AG04449 (cell line): Measurements from ENCODE around the gene ESF1.
A peak's percentile ranks its signal among the peaks of the same experiment; 100 is the strongest.
"Not testable (repeated sequence)": the region's sequence is repeated elsewhere in the genome, so short reads cannot be mapped to it uniquely, and the experiment has no call there.

Experiments used
- CTCF ChIA-PET: fragments of 350-600 bp; formaldehyde crosslinking; extraction: SDS; loops from one replicate; lab custom pipeline; 2021; ENCODE audit warnings: antibody characterized with exemption; lab: Yijun Ruan, JAX
- POLR2A ChIA-PET: fragments of 400-600, 350-600 bp; formaldehyde crosslinking; extraction: SDS; loops from one replicate; lab custom pipeline; 2020; ENCODE audit warnings: antibody characterized with exemption, inconsistent platforms; lab: Yijun Ruan, JAX
- DNase-seq: peaks from one replicate; pipeline ENCODE4 v3.0.0-alpha.2; 2010; ENCODE audit warnings: low read depth, low spot score
- H3K4me3 ChIP-seq: 2 replicates; pipeline ENCODE4 v1.5.1; 2011; ENCODE audit warnings: low read depth, mild to moderate bottlenecking, control low read depth, low read length
- TF ChIP-seq, protein P1 (sequence below): IDR thresholded peaks from one replicate; pipeline ENCODE4 v1.5.1; 2011; ENCODE audit warnings: mild to moderate bottlenecking, moderate library complexity, low read length, control low read depth, inconsistent platforms; ENCODE audit not compliant: insufficient read depth; ENCODE audit errors: missing control alignments

Gene ESF1

GRCh38 chr20:13772529-13772928 lies 12.2 kb downstream of the ESF1 start:
- ChIA-PET POLR2A (interaction anchor here (1.4 kb wide), 1 partner anchor 12 kb away, joined by 4 read pairs; the partner anchor contains the start of gene ESF1), CTCF (interaction anchor here (0.9 to 5.1 kb wide), 27 partner anchors 8 to 803 kb away, joined by 3 to 56 read pairs (median 5); partner anchors contain the start of genes ESF1 and NDUFAF5)
- no peak for DNase-seq
- TF ChIP-seq, protein P1, sequence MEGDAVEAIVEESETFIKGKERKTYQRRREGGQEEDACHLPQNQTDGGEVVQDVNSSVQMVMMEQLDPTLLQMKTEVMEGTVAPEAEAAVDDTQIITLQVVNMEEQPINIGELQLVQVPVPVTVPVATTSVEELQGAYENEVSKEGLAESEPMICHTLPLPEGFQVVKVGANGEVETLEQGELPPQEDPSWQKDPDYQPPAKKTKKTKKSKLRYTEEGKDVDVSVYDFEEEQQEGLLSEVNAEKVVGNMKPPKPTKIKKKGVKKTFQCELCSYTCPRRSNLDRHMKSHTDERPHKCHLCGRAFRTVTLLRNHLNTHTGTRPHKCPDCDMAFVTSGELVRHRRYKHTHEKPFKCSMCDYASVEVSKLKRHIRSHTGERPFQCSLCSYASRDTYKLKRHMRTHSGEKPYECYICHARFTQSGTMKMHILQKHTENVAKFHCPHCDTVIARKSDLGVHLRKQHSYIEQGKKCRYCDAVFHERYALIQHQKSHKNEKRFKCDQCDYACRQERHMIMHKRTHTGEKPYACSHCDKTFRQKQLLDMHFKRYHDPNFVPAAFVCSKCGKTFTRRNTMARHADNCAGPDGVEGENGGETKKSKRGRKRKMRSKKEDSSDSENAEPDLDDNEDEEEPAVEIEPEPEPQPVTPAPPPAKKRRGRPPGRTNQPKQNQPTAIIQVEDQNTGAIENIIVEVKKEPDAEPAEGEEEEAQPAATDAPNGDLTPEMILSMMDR, result no peak
- no peak overlapping the region for H3K4me3 ChIP-seq

DNA sequence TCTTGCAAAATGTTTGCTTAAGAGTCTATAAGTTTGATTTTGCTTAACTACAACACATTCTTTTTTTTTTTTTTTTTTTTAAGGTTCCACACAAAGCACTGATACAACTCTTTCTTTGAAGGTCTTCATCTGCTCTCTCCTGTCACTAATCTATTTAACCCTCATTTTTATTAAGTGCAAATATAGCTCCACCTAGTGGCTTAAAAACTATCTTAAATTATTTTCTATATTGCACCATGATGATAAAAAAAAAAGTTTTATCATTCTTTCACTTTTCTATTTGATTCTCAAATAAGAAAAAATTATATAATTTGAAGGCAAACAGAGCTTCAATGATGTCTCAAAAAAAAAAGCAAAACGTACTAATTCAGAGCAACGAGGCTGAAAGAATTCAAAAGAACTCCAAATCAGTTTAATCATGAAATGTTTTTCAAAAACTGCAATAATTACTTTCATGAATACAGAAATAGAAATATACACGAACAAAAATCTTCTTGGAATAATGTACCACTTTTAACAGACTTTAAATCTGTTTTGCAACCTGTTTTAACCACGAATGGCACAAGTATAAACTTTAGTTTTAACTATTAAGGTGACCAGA lies 12.8 kb downstream of the ESF1 start:
- no peak for DNase-seq
- H3K4me3 ChIP-seq, result no peak overlapping the region
- TF ChIP-seq, protein P1, result peak; percentile 2
- CTCF ChIA-PET, result interaction anchor here (0.6 to 5.1 kb wide), 38 partner anchors 8 to 803 kb away, joined by 3 to 56 read pairs (median 4); partner anchors contain the start of genes ESF1 and NDUFAF5
- POLR2A ChIA-PET, result interaction anchor here (1.4 kb wide), 1 partner anchor 13 kb away, joined by 4 read pairs; the partner anchor contains the start of gene ESF1

DNA sequence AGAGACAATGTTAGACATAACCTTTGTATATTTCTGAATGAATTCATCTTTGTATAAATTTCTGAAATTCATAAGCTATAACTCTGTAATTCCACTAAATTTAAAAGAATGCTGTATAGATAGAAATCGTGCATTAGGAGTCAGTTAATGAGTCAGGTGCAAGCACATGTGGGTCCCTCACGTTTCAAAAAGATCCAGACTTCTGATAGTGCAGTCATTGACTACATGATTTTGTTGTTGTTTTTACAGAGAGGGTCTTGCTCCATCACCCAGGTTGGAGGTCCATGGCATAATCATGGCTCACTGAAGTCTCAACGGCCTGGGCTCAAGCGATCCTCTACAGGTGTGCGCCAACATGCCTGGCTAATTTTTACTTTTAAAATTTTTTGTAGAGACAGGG lies 14.6 kb downstream of the ESF1 start:
- no peak overlapping the region for H3K4me3 ChIP-seq
- POLR2A ChIA-PET, result no interaction called here
- no peak for DNase-seq
- CTCF ChIA-PET, result interaction anchor here (1.4 to 5.1 kb wide), 5 partner anchors 8 to 650 kb away, joined by 5 to 56 read pairs (median 29); no protein-coding TSS in a partner anchor
- TF ChIP-seq, protein P1, result no peak

GRCh38 chr20:13765868-13766416 lies 18.8 kb downstream of the ESF1 start:
- ChIA-PET CTCF (interaction anchor here (1.0 to 1.2 kb wide), 3 partner anchors 9 to 647 kb away, joined by 3 to 4 read pairs (median 3); no protein-coding TSS in a partner anchor), POLR2A (no interaction called here)

DNA sequence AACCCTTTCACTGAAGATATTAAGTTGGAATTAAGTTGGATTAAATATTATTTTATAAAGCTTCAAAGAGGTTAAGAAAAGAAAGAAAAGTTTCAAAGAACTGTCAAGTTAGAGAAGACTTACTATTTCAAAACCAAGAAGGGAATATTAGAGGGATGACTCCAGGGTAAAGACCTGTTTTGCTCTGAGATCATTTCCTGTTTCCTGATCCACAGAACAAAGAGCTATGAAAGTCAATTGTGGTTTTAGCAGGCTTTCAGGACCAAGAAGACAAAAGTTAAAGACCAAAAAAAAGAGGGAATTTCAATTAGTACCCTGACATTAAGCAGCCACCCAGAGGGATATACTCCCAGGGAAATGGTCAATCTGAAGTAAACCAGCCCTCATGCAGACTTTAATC lies 19.4 kb downstream of the ESF1 start:
- no peak for DNase-seq
- ChIA-PET POLR2A (no interaction called here), CTCF (interaction anchor here (0.9 to 1.2 kb wide), 4 partner anchors 10 to 646 kb away, joined by 3 to 4 read pairs (median 3); no protein-coding TSS in a partner anchor)
- no peak overlapping the region for H3K4me3 ChIP-seq
- TF ChIP-seq, protein P1, result no peak

More at GRCh38 chr20:13765868-13766416, 18.8 kb downstream of the ESF1 start:
- no peak overlapping the region for H3K4me3 ChIP-seq
- TF ChIP-seq, protein P1, result no peak
- DNase-seq, result no peak

- H3K4me3 ChIP-seq, CTCF ChIA-PET, DNase-seq, POLR2A ChIA-PET: not testable (repeated sequence)
Measured at GRCh38 chr20:13760451-13760946, 24.2 kb downstream of the ESF1 start.
